ENCODE data around the gene ZNF280D.

DNA sequence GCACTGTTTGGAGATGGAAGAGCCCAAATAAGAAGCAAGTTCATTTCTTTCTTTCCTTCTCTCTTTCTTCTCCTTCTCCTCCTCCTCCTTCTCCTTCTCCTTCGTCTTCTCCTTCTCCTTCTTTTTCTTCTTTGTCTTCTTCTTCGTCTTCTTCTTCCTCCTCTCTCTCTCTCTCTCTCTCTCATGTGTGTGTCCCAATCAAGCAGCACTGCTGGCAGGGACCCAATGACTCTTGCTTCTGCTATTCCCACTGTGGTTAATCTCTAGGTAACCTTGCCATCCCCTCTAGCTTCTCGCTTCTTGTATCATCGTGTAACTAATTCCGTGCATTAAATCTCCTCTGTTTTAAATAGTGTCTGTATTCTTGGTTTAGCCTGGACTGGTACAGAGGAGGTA lies 26.1 kb upstream of the ZNF280D start:
- TF ChIP-seq CTCF (IDR thresholded peaks at IDR 0.05; ENCODE audit: poor library complexity, severe bottlenecking) (no peak), REST (IDR thresholded peaks at IDR 0.05; ENCODE audit: borderline replicate concordance) (no peak), POLR2AphosphoS5 (IDR thresholded peaks at IDR 0.05) (no peak), MXI1 (conservative IDR thresholded peaks at IDR 0.05; ENCODE audit: poor library complexity, severe bottlenecking) (no peak), TAF1 (IDR thresholded peaks at IDR 0.05; ENCODE audit: low read depth) (no peak), RAD21 (conservative IDR thresholded peaks at IDR 0.05) (no peak)
